Fibroblast of peridontal ligament (primary cell): ENCODE results near the gene SMIM35.

Experiments
- DNase-seq: peaks from one replicate; pipeline ENCODE4 v3.0.0-alpha.2; 2010; ENCODE audit errors: extremely low read depth

SMIM35 gene

GRCh38 chr11:118109231-118109630 lies 22.5 kb upstream of the SMIM35 start:
- DNase-seq = no peak

- no peak for DNase-seq
These were observed 21.8 kb upstream of the SMIM35 start for GRCh38 chr11:118108513-118108912.

- no peak for DNase-seq
These were observed 20.1 kb upstream of the SMIM35 start for GRCh38 chr11:118106789-118107335.

- DNase-seq = no peak
These were observed 19.0 kb upstream of the SMIM35 start for GRCh38 chr11:118105657-118106305.

GRCh38 chr11:118104491-118104890 lies 17.7 kb upstream of the SMIM35 start:
- no peak for DNase-seq

- DNase-seq = no peak
These were observed 16.0 kb upstream of the SMIM35 start for GRCh38 chr11:118102721-118103261.

GRCh38 chr11:118100691-118101232 lies 14.0 kb upstream of the SMIM35 start:
- no peak for DNase-seq

GRCh38 chr11:118099838-118100556 lies 13.2 kb upstream of the SMIM35 start:
- no peak for DNase-seq

- no peak for DNase-seq
These were observed 12.5 kb upstream of the SMIM35 start for GRCh38 chr11:118098996-118099837.

- DNase-seq = no peak
These were observed 9.2 kb upstream of the SMIM35 start for GRCh38 chr11:118095967-118096367.

- DNase-seq = no peak
These were observed 8.7 kb upstream of the SMIM35 start for GRCh38 chr11:118095493-118095892.

GRCh38 chr11:118092907-118093571 lies 6.3 kb upstream of the SMIM35 start:
- no peak for DNase-seq

GRCh38 chr11:118091690-118092089 lies 4.9 kb upstream of the SMIM35 start:
- no peak for DNase-seq

GRCh38 chr11:118090545-118091162 lies 3.9 kb upstream of the SMIM35 start:
- DNase-seq = no peak

- DNase-seq = no peak
These were observed 1.8 kb upstream of the SMIM35 start for GRCh38 chr11:118088531-118088930.

- no peak for DNase-seq
These were observed 1.2 kb upstream of the SMIM35 start for GRCh38 chr11:118087931-118088330.

- no peak for DNase-seq
These were observed 2.1 kb downstream of the SMIM35 start for GRCh38 chr11:118084656-118085055.

- no peak for DNase-seq
These were observed 2.5 kb downstream of the SMIM35 start for GRCh38 chr11:118084247-118084646.

GRCh38 chr11:118082880-118083552 lies 3.7 kb downstream of the SMIM35 start:
- DNase-seq = no peak
